RKO (cell line): ENCODE results near the gene GTF2F1.
"Not testable (repeated sequence)": the region's sequence is repeated elsewhere in the genome, so short reads cannot be mapped to it uniquely, and the experiment has no call there.

Experiments
- DNase-seq: peaks from one replicate; pipeline ENCODE4 v3.0.0-alpha.2; 2016; ENCODE audit warnings: low spot score

The GTF2F1 gene

DNA sequence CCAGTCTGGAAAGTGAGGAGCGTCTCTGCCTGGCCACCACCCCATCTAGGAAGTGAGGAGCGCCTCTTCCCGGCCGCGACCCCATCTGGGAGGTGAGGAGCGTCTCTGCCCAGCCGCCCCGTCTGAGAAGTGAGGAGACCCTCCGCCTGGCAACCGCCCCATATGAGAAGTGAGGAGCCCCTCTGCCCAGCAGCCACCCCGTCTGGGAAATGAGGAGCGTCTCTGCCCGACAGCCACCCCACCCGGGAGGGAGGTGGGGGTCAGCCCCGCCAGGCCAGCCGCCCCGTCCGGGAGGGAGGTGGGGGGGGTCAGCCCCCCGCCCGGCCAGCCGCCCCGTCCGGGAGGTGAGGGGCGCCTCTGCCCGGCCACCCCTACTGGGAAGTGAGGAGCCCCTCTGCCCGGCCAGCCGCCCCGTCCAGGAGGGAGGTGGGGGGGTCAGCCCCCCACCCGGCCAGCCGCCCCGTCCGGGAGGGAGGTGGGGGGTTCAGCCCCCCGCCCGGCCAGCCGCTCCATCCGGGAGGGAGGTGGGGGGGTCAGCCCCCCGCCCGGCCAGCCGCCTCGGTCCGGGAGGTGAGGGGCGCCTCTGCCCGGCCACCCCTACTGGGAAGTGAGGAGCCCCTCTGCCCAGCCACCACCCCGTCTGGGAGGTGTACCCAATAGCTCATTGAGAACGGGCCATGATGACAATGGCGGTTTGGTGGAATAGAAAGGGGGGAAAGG lies 37.5 kb downstream of the GTF2F1 start:
- DNase-seq = not testable (repeated sequence)

DNA sequence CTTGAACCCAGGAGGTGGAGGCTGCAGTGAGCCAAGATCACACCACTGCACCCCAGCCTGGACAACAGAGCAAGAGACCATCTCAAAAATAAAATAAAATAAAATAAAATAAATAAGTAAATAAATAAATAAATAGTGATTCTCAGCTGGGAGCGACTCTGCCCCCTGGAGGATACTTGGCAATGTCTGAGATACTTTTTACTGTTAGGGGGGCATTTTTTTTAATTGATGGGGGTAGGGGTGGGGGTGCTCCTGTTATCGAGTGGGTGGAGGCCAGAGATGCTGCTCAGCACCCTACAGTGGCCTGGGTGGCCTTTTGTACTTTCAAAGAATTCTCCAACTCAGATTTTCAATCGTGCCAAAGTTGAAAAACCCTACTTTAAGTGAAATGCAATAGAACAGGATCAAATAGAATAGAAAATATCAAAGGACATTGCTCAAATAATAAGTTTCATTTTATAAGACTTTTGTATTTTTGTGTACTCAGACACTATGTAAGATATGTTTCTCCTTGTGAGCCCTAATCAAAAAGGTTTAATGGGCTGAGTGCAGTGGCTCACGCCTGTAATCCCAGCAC lies 38.8 kb downstream of the GTF2F1 start:
- no peak for DNase-seq

DNA sequence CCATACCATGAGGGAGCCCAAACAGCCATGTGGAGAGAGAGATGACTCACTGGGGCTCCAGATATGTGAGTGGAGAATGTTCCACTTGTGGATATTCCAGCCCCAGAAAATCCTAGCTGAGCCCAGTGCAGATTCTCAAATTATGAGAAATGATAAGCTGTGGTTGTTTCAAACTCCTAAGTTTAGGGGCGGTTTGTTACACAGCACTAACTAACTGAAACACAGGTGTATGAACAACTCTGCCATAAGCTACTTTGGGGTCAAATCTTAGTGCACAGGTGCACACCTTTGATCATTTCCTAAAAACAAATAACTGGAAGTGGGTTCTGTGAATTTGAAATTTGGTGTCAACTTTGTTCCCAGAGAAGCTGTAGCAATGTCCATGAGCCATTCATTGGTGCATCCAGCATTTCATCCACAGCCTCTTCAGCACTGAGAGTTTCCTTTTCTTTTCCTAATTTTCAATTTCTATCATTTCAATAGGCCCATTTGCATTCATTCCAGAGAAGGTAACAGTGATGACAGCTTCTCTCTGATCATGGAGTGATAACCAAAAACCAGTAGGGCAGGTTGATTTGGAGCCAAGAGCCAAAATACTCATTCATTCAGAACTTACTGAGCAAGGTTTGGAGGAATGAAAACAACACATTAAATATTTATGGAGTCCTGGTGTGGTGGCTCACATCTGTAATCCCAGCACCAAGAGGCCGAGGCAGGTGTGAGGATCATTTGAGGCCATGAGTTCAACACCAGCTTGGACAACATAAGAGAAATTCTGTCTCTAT lies 40.4 kb downstream of the GTF2F1 start:
- no peak for DNase-seq

DNA sequence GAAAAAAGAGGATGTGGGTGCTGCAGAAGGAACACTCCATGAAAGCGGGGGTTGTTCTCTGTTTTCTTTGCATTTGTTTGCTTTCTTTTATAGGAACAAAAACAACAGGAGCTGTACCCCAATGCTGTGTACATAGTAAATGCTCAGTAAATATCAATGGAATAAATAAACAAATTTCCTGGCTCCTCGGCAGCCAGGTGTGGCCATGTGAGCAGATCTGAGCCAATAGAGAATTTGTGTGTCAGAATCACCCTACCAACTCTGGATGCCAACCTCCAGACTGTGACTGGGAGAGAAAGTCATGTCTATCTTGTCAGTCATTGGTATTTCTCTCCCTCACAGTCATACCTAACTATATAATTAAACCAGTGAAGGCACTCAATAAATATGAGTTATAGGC lies 42.3 kb downstream of the GTF2F1 start:
- no peak for DNase-seq

DNA sequence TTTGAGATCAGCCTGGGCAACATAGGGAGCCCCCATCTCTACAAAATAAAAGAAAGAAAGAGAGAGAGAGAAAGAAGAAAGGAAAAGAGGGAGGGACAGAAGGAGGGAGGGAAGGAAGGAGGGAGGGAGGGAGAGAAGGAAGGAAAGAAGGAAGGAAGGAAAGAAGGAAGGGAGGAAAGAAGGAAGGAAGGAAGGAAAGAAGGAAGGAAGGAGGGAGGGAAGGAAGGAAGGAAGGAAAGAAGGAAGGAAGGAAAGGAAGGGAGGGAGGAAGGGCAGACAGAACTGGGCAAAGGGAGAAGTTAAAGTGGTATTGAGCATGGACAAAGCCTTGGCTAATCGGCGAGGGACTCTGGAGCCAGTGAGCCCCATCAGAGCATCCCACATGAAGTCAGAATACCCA lies 43.7 kb downstream of the GTF2F1 start:
- not testable (repeated sequence) for DNase-seq

DNA sequence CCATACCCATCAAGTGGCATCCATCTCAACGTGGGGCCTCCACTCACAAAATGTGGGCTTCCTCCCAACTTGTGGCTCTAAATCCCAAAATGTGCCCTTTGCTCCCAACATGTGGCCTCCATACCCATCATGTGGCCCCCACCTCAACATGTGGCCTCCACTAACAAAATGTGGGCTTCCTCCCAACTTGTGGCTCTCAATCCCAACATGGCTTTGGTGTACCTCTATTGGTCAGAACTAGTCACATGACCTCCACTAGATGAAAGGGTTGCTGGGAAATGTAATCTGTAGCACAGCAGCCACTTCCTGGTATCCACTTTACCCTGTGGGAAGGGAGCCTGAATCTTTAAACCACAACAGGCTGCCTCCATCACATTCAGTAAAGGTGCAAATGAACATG lies 49.5 kb downstream of the GTF2F1 start:
- peak; percentile 28 for DNase-seq

DNA sequence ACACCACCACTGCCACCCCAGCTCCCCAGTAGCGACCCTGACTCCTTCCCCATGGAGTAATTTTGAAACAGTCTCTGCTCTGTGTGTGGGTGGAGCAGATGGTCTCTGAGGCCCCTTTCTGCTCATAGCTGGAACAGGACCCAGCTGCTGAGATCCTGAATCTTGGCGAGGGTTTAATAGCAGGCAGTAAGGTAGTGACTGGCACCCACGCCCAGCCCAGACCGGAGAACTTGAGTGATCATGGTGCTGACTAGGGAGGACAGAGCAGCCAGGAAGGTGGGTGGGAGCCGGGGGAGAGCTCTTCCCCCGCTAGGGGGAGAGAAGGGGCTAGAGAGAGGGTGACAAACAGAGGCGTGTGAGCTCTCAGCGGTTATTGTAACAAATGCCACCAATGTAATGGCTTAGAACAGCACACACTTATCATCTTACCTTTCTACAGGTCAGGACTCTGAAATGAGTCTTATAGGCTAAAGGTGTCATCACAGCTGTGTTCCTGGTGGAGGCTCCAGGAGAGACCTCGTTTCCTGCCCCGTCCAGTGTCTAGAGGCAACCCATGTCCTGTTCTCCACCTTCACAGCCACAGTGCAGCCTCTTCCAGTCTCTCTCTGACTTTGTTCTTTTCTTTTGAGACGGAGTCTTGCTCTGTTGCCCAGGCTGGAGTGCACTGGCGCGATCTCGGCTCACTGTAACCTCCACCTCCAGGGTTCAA lies 52.3 kb downstream of the GTF2F1 start:
- no peak for DNase-seq

DNA sequence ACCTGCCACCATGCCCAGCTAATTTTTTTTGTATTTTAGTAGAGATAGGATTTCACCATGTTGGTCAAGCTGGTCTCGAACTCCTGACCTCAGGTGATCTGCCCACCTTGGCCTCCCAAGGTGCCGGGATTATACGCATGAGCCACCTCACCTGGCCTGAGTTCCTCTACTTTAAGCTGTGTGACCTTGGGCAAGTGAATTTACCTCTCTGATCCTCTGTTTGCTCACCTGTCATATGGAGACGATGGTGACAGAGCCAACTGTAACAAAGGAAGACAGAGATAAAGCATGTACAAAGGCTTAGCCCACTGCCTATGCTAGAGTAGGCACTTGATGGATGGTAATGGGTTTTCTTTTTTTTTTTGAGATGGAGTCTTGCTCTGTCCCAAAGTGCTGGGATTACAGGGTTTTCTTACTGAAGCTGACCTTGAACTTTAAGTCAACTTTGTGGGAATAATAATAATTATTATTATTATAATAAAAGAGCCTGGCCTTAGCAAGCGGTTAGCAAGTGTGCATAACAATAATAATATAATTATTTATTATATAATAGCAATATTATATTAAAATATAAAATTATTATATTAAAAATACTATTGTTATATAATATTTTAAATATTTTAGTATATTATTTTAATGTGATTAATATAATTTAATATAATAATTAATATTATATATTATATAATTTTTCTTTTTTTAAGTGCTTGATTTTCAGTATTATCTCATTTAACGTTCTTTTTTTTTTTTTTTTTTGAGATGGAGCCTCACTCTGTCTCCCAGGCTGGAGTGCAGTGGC lies 58.3 kb downstream of the GTF2F1 start:
- DNase-seq = no peak

DNA sequence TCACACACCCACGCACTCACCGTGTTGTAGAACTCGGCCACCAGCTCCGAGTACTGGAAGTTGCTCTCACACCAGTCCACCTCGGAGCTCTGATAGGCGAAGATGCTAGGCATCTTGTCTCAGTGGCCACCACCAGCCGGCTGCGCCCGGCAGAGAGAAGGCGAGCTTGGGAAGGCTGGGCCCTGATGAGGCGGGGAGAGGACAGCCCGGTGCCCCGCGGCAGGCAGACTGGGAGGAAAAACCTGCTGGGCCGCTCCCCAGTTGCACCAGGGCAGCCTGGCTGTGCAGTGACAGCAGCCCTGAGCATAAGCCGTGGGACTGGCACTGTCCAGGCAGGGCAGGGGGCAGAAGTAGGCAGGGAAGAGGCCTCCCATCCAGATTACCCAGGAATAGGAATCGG lies 59.5 kb downstream of the GTF2F1 start, which contains the start of gene ACER1:
ACER1 (minus strand) TSS at position 174 of the 400 bp plus-strand sequence; CDS start at position 113, 61 bp downstream.
- DNase-seq = no peak
